Lower leg skin (tissue), 4 donors: ENCODE measurements around the gene ARHGAP24. TPM values are rescaled to one million over a fixed set of nuclear protein-coding genes. Genes with fewer than 3 reads are reported as not detected.

ENCODE experiments used
- DNase-seq, 2 donors: peaks; one replicate each; pipeline ENCODE4 v3.0.0-alpha.2; 2019; ENCODE audit warnings: low spot score in 2 of 2
- H3K4me3 ChIP-seq: fragments of 200-600 bp; sonication (generic); 2 replicates; pipeline ENCODE4 v1.5.1; 2017; ENCODE audit warnings: mild to moderate bottlenecking, low read depth; ENCODE audit not compliant: poor library complexity, severe bottlenecking
- CTCF ChIP-seq, 3 donors: fragments of 450-650 bp; IDR thresholded peaks; one replicate each; pipeline ENCODE4 v1.5.1; 2016; ENCODE audit warnings: antibody characterized with exemption in 3 of 3, mild to moderate bottlenecking in 3 of 3, moderate library complexity in 2 of 3
- POLR2A ChIP-seq, 2 donors: fragments of 450-650 bp; IDR thresholded peaks; one replicate each; pipeline ENCODE4 v1.6.1; 2016 to 2017; ENCODE audit warnings: antibody characterized with exemption in 2 of 2, mild to moderate bottlenecking in 1 of 2, moderate library complexity in 1 of 2
- WGBS, 2 donors: methylation state at CpG; one replicate each; pipeline ENCODE4 v1.1.5; 2018; 5-methylcytosine and 5-hydroxymethylcytosine counted together
- intact Hi-C: fragments of 100-400 bp; cut with DNase I; formaldehyde crosslinking; loops from one replicate; pipeline ENCODE4 v1.15.0; 2023; ENCODE audit warnings: low total_unique reads
- total RNA-seq, 4 donors: library from RNA; depleted of rRNA; stranded (reverse); fragments of >200 nt; gene quantifications; one replicate each; pipeline ENCODE4 v1.1.0, GENCODE V29; 2016

ARHGAP24 gene
- total RNA-seq, 4 donors from 2014 or later, result 13.1 to 58.4 (median 24.0) TPM

- intact Hi-C loops, result no loop called here
- 64 to 89% methylated on average over 2 of the region's 2 CpGs for WGBS, 2 donors
- H3K4me3 ChIP-seq, result no peak overlapping the region
- DNase-seq, result no peak
- TF ChIP-seq CTCF (IDR thresholded peaks at IDR 0.05), result no peak
- no peak for TF ChIP-seq POLR2A (IDR thresholded peaks at IDR 0.05)
Observed at GRCh38 chr4:85508654-85509053, 33.7 kb downstream of the ARHGAP24 start.

- intact Hi-C loops, result no loop called here
- no peak for TF ChIP-seq POLR2A (IDR thresholded peaks at IDR 0.05)
- no peak for TF ChIP-seq CTCF (IDR thresholded peaks at IDR 0.05)
- DNase-seq, result no peak
- no peak overlapping the region for H3K4me3 ChIP-seq
- 70 to 79% methylated on average over 5 of the region's 5 CpGs for WGBS, 2 donors
Observed at GRCh38 chr4:85509882-85510631, 35.1 kb downstream of the ARHGAP24 start.

GRCh38 chr4:85510632-85510984 is 35.7 kb downstream of the ARHGAP24 start:
- TF ChIP-seq CTCF (IDR thresholded peaks at IDR 0.05), result no peak
- H3K4me3 ChIP-seq, result no peak overlapping the region
- intact Hi-C loops, result no loop called here
- DNase-seq, result no peak
- WGBS, 2 donors, result 88% methylated on average over 3 of the region's 3 CpGs

- no peak overlapping the region for H3K4me3 ChIP-seq
- 24 to 29% methylated on average over 2 of the region's 2 CpGs for WGBS, 2 donors
- intact Hi-C loops, result no loop called here
- DNase-seq, result no peak
- TF ChIP-seq POLR2A (IDR thresholded peaks at IDR 0.05), result no peak
- TF ChIP-seq CTCF (IDR thresholded peaks at IDR 0.05), result no peak
Observed at GRCh38 chr4:85512446-85513205, 37.7 kb downstream of the ARHGAP24 start.

- no peak for TF ChIP-seq CTCF (IDR thresholded peaks at IDR 0.05)
- TF ChIP-seq POLR2A (IDR thresholded peaks at IDR 0.05), result no peak
- intact Hi-C loops, result no loop called here
- no peak for DNase-seq
- H3K4me3 ChIP-seq, result no peak overlapping the region
- WGBS, 2 donors, result 33% methylated on average over 1 of the region's 1 CpG
Observed at GRCh38 chr4:85514117-85514516, 39.2 kb downstream of the ARHGAP24 start.
